ENCODE data around the gene SERPIND1.

DNA sequence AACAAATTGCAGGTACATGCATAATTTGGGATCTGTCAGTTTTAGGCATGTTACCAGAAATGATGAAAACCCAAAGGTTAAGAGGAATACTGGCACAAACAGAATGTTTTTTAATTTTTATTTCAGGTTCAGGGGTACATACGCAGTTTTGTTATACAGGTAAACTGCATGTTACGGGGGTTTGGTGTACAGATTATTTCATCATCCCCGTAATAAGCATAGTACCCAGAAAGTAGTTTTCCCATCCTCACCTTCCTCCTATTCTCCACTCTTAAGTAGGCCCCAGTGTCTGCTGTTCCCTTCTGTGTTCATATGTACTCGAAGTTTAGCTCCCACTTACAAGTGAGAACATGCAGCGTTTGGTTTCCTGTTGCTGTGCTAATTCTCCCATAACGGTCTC lies 51.7 kb downstream of the SERPIND1 start:
- TF ChIP-seq, protein P1, sequence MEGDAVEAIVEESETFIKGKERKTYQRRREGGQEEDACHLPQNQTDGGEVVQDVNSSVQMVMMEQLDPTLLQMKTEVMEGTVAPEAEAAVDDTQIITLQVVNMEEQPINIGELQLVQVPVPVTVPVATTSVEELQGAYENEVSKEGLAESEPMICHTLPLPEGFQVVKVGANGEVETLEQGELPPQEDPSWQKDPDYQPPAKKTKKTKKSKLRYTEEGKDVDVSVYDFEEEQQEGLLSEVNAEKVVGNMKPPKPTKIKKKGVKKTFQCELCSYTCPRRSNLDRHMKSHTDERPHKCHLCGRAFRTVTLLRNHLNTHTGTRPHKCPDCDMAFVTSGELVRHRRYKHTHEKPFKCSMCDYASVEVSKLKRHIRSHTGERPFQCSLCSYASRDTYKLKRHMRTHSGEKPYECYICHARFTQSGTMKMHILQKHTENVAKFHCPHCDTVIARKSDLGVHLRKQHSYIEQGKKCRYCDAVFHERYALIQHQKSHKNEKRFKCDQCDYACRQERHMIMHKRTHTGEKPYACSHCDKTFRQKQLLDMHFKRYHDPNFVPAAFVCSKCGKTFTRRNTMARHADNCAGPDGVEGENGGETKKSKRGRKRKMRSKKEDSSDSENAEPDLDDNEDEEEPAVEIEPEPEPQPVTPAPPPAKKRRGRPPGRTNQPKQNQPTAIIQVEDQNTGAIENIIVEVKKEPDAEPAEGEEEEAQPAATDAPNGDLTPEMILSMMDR (IDR thresholded peaks at IDR 0.05; ENCODE audit: low read depth, low read length, poor library complexity, severe bottlenecking), result no peak
- TF ChIP-seq EZH2phosphoT487 (IDR thresholded peaks at IDR 0.05; ENCODE audit: borderline replicate concordance, low read length), result no peak

Measured in DOHH2 (cell line).